Amniotic epithelial cell (primary cell): ENCODE results near the gene DEFB129.
A peak's percentile ranks its signal among the peaks of the same experiment; 100 is the strongest.
"Not testable (repeated sequence)": the region's sequence is repeated elsewhere in the genome, so short reads cannot be mapped to it uniquely, and the experiment has no call there.

Source experiments
- DNase-seq: peaks from one replicate; pipeline ENCODE4 v3.0.0-alpha.2; 2010; ENCODE audit warnings: low read depth

Gene DEFB129

GRCh38 chr20:253447-253846, 26.4 kb downstream of the DEFB129 start:
- DNase-seq, result not testable (repeated sequence)

DNA sequence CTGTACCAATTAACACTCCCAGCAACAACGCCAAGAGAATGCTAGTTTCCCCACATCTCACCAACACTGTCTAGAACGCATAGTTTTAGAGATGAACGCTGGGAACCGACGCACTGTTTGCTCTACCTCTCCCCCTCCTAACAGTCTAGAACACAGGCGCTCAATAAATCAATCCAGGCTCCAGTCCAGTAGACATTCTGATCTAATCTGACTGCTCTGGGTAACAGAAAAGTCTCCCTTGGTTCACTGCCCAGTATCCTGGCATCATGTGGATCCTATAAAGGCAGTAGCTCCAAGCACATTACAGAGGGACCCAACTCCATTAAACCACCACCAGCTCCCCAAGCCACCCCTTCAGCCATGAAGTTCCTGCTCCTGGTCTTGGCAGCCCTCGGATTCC, 30.4 kb downstream of the DEFB129 start, which contains the start of gene DEFB132:
TSS of gene DEFB132 (plus strand) at position 306 of the 400 bp plus-strand sequence. CDS start at position 361, 55 bp downstream.
- no peak for DNase-seq

DNA sequence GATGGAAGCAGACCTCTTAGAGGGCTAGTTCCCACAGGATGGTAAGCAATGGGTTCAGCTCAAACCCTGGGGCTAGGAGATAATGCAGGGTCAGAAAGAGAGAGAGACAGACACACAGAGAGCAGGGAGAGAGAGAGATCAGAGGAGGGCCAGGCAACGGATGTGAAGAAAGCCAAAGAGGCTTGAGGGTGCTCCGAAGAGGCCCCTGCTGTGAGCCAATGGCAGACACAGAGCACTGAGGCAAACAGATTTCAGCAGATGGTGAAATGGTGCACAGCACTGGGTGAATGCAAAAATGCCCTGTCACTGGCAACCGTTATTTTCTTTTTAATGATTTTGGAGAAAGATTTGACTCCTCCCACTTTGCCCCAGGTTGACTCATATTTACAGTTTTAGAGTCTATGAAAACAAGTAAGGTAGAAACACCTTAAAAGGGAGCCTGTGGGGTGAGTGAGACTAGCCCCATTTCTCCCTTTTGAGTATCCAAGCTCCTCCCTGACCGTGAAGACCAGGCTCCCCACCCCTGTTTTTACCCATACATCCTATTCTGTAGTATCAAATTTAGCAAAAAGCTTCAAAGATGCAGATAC, 31.3 kb downstream of the DEFB129 start:
- DNase-seq, result no peak

GRCh38 chr20:258963-259362, 31.9 kb downstream of the DEFB129 start:
- DNase-seq, result peak; percentile 28

DNA sequence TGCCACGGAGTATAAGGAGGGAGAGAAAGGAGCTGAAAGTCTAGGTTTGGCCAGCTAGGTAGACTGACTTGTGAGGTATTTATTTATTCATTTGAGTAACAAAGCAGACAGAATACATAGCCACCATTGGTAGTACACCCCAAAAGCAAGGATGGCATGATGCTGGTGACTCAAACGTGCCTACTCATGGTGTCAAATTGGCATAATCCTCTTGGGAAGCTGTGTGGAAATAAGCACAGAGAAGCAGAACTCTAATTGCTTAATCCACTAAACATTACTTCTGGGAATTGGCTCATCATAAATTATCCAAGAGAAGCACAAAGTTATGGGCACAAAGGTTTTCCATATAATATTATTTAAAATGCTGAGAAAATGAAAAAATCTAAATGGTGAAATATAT, 32.9 kb downstream of the DEFB129 start:
- no peak for DNase-seq

DNA sequence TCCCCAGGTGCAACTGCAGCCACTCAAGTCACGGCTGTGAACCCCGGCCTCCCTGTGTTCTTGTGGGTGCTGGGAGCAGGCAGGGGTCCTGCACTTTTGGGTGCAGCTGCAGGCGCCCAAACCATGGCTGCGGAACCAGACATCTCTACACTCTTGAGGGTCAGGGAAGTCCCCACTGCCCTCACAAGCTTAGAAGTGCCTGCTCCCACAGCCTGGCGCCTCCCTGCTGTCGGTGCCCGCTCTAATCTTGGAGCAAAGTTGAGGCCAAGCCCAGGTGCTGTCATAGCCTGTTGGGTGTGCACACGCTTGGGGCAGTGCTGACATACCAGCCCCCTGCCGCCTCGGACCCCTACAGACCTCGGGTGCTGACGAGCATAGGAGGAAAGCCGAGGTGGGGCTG, 36.6 kb downstream of the DEFB129 start:
- no peak for DNase-seq

DNA sequence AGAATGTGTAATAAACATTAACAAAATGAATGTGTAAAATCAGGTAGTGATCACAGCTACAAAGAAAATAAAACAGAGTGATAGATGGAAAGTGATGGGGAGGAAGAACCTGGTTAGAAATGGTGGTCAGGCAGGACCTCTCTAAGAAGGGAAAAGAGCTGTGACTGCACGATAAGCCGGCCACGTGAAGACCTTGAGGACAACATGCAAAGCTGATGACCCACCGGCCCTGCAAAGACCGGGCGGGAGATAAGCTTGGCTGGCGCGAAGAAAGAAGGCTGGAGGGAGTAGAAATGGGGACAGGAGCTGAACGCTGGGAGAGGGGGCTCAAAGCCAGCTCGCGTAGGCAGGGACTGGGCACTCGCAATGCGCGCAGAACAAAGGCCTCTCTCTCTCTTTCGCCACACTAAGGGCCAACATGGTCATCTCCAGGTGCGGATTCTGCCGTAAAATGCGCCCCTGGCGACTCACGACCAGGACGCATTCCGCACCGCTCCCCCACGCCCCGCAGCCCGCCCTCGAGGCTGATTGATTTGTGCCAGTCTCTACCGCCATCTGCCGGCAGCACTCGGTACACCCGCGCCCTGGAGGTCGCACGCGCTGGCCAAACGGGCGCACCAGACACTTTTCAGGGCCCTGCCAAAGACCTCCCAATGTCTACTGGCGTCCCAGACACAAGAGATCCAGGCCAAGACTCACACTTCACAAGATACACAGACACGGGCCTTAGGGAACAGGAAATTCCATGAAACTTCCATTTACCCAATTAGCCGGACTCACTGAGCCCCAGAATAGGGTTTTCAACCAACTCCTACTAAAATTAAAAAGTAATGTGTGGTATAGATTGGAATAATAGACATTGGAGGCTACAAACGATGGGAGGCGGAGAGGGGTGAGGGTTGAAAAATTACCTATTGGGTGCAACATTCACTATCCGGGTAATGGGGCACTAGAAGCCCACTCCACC, 39.8 kb downstream of the DEFB129 start:
- DNase-seq, result peak; percentile 42

GRCh38 chr20:270517-270916, 43.5 kb downstream of the DEFB129 start:
- no peak for DNase-seq

- DNase-seq, result no peak
These were observed 44.0 kb downstream of the DEFB129 start for GRCh38 chr20:271069-271468.

GRCh38 chr20:271528-271927, 44.5 kb downstream of the DEFB129 start:
- DNase-seq, result no peak

DNA sequence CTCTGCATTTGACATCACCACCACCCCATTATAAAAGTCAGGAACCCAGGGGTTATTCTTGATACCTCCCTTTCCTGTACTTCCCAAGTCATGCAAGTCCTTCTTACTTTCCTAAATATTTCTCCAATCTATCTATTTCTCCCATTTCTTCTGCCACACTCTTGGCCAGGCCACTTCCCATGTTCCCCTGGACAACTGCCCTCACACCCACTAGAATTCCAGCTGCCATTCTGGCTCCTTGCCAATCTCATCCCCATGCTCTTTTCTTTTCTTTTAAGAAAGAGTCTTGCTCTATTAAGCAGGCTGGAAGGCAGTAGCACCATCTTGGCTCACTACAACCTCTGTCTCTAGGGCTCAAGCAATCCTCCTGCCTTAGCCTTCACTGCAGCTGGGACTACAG, 45.7 kb downstream of the DEFB129 start:
- no peak for DNase-seq

- DNase-seq, result no peak
These were observed 46.8 kb downstream of the DEFB129 start for GRCh38 chr20:273884-274283.

GRCh38 chr20:275791-276190, 48.7 kb downstream of the DEFB129 start:
- no peak for DNase-seq

GRCh38 chr20:276620-277495, 49.8 kb downstream of the DEFB129 start:
- DNase-seq, result no peak

- no peak for DNase-seq
These were observed 50.4 kb downstream of the DEFB129 start for GRCh38 chr20:277496-277781.

DNA sequence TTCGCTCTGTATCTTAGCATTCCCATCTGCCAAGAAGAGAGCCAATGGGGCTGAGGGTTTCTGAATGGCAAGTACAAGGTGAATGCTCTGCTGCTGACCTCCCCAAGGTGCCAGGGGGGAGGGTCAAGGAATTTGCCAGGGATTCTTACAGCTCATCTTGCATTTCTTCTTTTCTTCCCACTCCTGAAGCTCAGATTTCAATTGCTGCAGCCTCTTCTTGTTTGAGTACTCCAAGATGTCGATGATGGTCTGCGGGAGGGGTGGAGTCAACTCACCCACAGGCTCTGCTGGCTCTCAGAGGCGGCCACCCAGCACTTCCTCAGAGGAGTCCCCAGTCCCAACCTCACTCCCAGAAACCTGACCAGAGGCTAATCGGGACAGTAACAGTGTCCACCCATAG, 51.1 kb downstream of the DEFB129 start:
- no peak for DNase-seq

- DNase-seq, result peak; percentile 31
These were observed 51.8 kb downstream of the DEFB129 start for GRCh38 chr20:278607-279571.
